Measurements from ENCODE around the gene IL1RN. TPM values are rescaled to one million over a fixed set of nuclear protein-coding genes. Genes with fewer than 3 reads are reported as not detected.

The IL1RN gene
- polyA plus RNA-seq, 3 donors, result 89.9 to 109 (median 92.0) TPM

- no peak overlapping the region for H3K9ac ChIP-seq (ENCODE audit: insufficient read depth, low read length, poor library complexity, severe bottlenecking)
- H3K27me3 ChIP-seq (ENCODE audit: control insufficient read depth in 2 of 2, insufficient read depth in 2 of 2, low read length in 2 of 2), result no peaks in the 10 kb centered on the region
- no peaks in the 10 kb centered on the region for H3K36me3 ChIP-seq (replicated peaks in 1 of 2; ENCODE audit: control insufficient read depth in 1 of 2, insufficient read depth in 2 of 2, low read length in 2 of 2)
- Mint-ChIP-seq H3K27me3 (ENCODE audit: low read depth in 3 of 3) (peaks cover 0 to 3% (median 3%) of the 10 kb centered on the region in 3 donors), H3K27ac (no peak overlapping the region), H3K9me3 (peaks cover 0 to 11% (median 5%) of the 10 kb centered on the region in 7 donors), H3K4me1 (no peaks in the 10 kb centered on the region), H3K36me3 (no peaks in the 10 kb centered on the region), H3K4me3 (no peak overlapping the region)
- H2AFZ ChIP-seq (ENCODE audit: insufficient read depth, low read depth, low read length, poor library complexity, severe bottlenecking), result no peak overlapping the region
- peaks cover 11 to 16% of the 10 kb centered on the region in 2 donors for H3K4me1 ChIP-seq (ENCODE audit: control insufficient read depth in 1 of 2, insufficient read depth in 2 of 2, low read length in 2 of 2)
- DNase-seq, result peak; percentile 38 to 53 (median 50)
- peaks cover 2% of the 10 kb centered on the region in 2 donors for H3K9me3 ChIP-seq (replicated peaks in 1 of 2; ENCODE audit: control insufficient read depth in 1 of 2, insufficient read depth in 1 of 2, low read length in 2 of 2)
- no peaks in the 10 kb centered on the region for H4K20me1 ChIP-seq (ENCODE audit: insufficient read depth, low read length)
- intact Hi-C loops (cut with micrococcal nuclease), result loop anchor here in 1 of 2 donors (10.0 kb wide), 1 partner anchor 285 kb away; no protein-coding TSS in a partner anchor
- H3K4me3 ChIP-seq (replicated peaks in 1 of 3; ENCODE audit: low read depth in 2 of 3, low read length in 3 of 3), result no peak overlapping the region
- no peak for TF ChIP-seq CTCF (IDR thresholded peaks at IDR 0.05)
- no peaks in the 10 kb centered on the region for H3K79me2 ChIP-seq (ENCODE audit: insufficient read depth, low read length)
- peak overlapping the region in 1 of 2 donors; percentile 55 for H3K27ac ChIP-seq (ENCODE audit: low read depth in 1 of 2, low read length in 2 of 2)
- H3K4me2 ChIP-seq (replicated peaks; ENCODE audit: extremely low read depth, low read length, poor library complexity, severe bottlenecking), result no peak overlapping the region
Observed at GRCh38 chr2:113089916-113090315, 37.5 kb upstream of the IL1RN start.

GRCh38 chr2:113091231-113091896 is 36.0 kb upstream of the IL1RN start:
- no peak for TF ChIP-seq CTCF (IDR thresholded peaks at IDR 0.05)
- Mint-ChIP-seq H3K4me3 (no peak overlapping the region), H3K27me3 (ENCODE audit: low read depth in 3 of 3) (peaks cover 1 to 5% (median 3%) of the 10 kb centered on the region in 3 donors), H3K9me3 (peaks cover 5 to 19% (median 11%) of the 10 kb centered on the region in 7 donors), H3K4me1 (no peaks in the 10 kb centered on the region), H3K27ac (no peak overlapping the region), H3K36me3 (no peaks in the 10 kb centered on the region)
- H3K27ac ChIP-seq (ENCODE audit: low read depth in 1 of 2, low read length in 2 of 2), result no peak overlapping the region
- no peak overlapping the region for H2AFZ ChIP-seq (ENCODE audit: insufficient read depth, low read depth, low read length, poor library complexity, severe bottlenecking)
- H3K36me3 ChIP-seq (replicated peaks in 1 of 2; ENCODE audit: control insufficient read depth in 1 of 2, insufficient read depth in 2 of 2, low read length in 2 of 2), result no peaks in the 10 kb centered on the region
- no peak for DNase-seq
- no peak overlapping the region for H3K4me2 ChIP-seq (replicated peaks; ENCODE audit: extremely low read depth, low read length, poor library complexity, severe bottlenecking)
- H3K9me3 ChIP-seq (replicated peaks in 1 of 2; ENCODE audit: control insufficient read depth in 1 of 2, insufficient read depth in 1 of 2, low read length in 2 of 2), result peaks cover 2 to 6% of the 10 kb centered on the region in 2 donors
- H4K20me1 ChIP-seq (ENCODE audit: insufficient read depth, low read length), result no peaks in the 10 kb centered on the region
- WGBS (ENCODE audit: insufficient coverage), result 86% methylated on average over 4 of the region's 4 CpGs
- H3K9ac ChIP-seq (ENCODE audit: insufficient read depth, low read length, poor library complexity, severe bottlenecking), result no peak overlapping the region
- H3K79me2 ChIP-seq (ENCODE audit: insufficient read depth, low read length), result no peaks in the 10 kb centered on the region
- intact Hi-C loops (cut with micrococcal nuclease), result no loop called here
- no peak overlapping the region for H3K4me3 ChIP-seq (replicated peaks in 1 of 3; ENCODE audit: low read depth in 2 of 3, low read length in 3 of 3)
- no peaks in the 10 kb centered on the region for H3K27me3 ChIP-seq (ENCODE audit: control insufficient read depth in 2 of 2, insufficient read depth in 2 of 2, low read length in 2 of 2)
- H3K4me1 ChIP-seq (ENCODE audit: control insufficient read depth in 1 of 2, insufficient read depth in 2 of 2, low read length in 2 of 2), result peaks cover 11 to 16% of the 10 kb centered on the region in 2 donors
